Panc1 (cell line): ENCODE measurements around the gene NTRK2. TPM values are rescaled to one million over a fixed set of nuclear protein-coding genes. Genes with fewer than 3 reads are reported as not detected.

Experiments used
- ATAC-seq: fragments of 200-7000 bp; cut with Tn5 transposase; 2 replicates; pipeline ENCODE4 v1.9.1; 2020; ENCODE audit warnings: mild to moderate bottlenecking, moderate library complexity
- BruUV-seq: library from RNA; stranded (reverse); fragments of 400-500 nt; replicated peaks from 2 replicates; lab custom pipeline; 2021; lab: Mats Ljungman, UMichigan
- CTCF ChIA-PET: fragments of 300-600 bp; sonication (Branson Sonifier 250); formaldehyde crosslinking; loops from one replicate; lab custom pipeline; 2022; ENCODE audit warnings: antibody characterized with exemption; lab: Charles Lee
- POLR2A ChIA-PET: fragments of 300-600 bp; sonication (Branson Sonifier 250); formaldehyde crosslinking; loops from one replicate; lab custom pipeline; 2022; ENCODE audit warnings: antibody characterized with exemption; lab: Charles Lee
- DNase-seq: peaks from one replicate; pipeline ENCODE4 v3.0.0-alpha.2; 2010; ENCODE audit warnings: low read depth, low spot score
- H3K27ac ChIP-seq: 2 replicates; pipeline ENCODE4 v1.5.1; 2011; ENCODE audit warnings: mild to moderate bottlenecking, low read length, inconsistent platforms
- H3K27me3 ChIP-seq: fragments of 200-500 bp; sonication (Bioruptor generic); 2 replicates; pipeline ENCODE4 v1.6.0; 2014; ENCODE audit warnings: low read length, inconsistent platforms; ENCODE audit not compliant: control insufficient read depth, insufficient read depth
- H3K36me3 ChIP-seq: fragments of 200-500 bp; sonication (Bioruptor generic); 2 replicates; pipeline ENCODE4 v1.5.1; 2014; ENCODE audit warnings: inconsistent platforms, mild to moderate bottlenecking, low read length, moderate library complexity; ENCODE audit not compliant: control insufficient read depth, insufficient read depth
- H3K4me1 ChIP-seq: 2 replicates; pipeline ENCODE4 v1.5.1; 2011; ENCODE audit warnings: inconsistent platforms, mild to moderate bottlenecking, low read length, moderate library complexity; ENCODE audit not compliant: control insufficient read depth, insufficient read depth
- H3K4me3 ChIP-seq, 2 experiments: 2 replicates each; pipeline ENCODE4 v1.5.1; 2011 to 2012; ENCODE audit warnings: low read depth in 2 of 2, low read length in 2 of 2, mild to moderate bottlenecking in 2 of 2, inconsistent platforms in 1 of 2, moderate library complexity in 1 of 2
- H3K9me3 ChIP-seq: fragments of 200-500 bp; sonication (Bioruptor generic); 2 replicates; pipeline ENCODE4 v1.5.1; 2014; ENCODE audit warnings: low read depth, mild to moderate bottlenecking, inconsistent platforms, low read length, moderate library complexity; ENCODE audit not compliant: control insufficient read depth, insufficient read depth
- POLR2AphosphoS5 ChIP-seq: IDR thresholded peaks from 2 replicates; pipeline ENCODE4 v1.6.1; 2012; ENCODE audit warnings: mild to moderate bottlenecking, low read depth, low read length, moderate library complexity
- SIN3A ChIP-seq: IDR thresholded peaks from 2 replicates; pipeline ENCODE4 v1.6.1; 2012; ENCODE audit warnings: low read depth, mild to moderate bottlenecking, low read length, moderate library complexity, borderline replicate concordance; ENCODE audit not compliant: insufficient read depth
- TCF7L2 ChIP-seq: IDR thresholded peaks from 2 replicates; pipeline ENCODE4 v1.6.1; 2011; ENCODE audit warnings: mild to moderate bottlenecking, low read depth, low read length, inconsistent platforms
- in situ Hi-C: cut with HindIII; loops from 2 replicates; pipeline ENCODE4 v1.10.0; 2016; ENCODE audit warnings: low sequenced_read_pairs, low pct_unique_long_range_greater_than_20kb
- intact Hi-C: fragments of 100-400 bp; cut with micrococcal nuclease; formaldehyde crosslinking; loops from one replicate; pipeline ENCODE4 v1.10.0; 2022; ENCODE audit not compliant: unreplicated experiment
- total RNA-seq: library from RNA; stranded (reverse); gene quantifications from one replicate; pipeline ENCODE4 v1.2.1, GENCODE V29; 2021; ENCODE audit not compliant: unreplicated experiment
- TF ChIP-seq, protein P1 (sequence below): fragments of 450-650 bp; IDR thresholded peaks from 2 replicates; pipeline ENCODE4 v1.5.1; 2017; ENCODE audit warnings: mild to moderate bottlenecking
- TF ChIP-seq, protein P2 (sequence below), 2 experiments: IDR thresholded peaks; 2 replicates each; pipeline ENCODE4 v1.6.1; 2011 to 2012; ENCODE audit warnings: low read depth in 2 of 2, control low read depth in 1 of 2, low read length in 1 of 2, mild to moderate bottlenecking in 1 of 2, moderate library complexity in 1 of 2; ENCODE audit not compliant: insufficient read depth in 1 of 2

NTRK2 gene
- total RNA-seq, 1 experiment from 2014 or later: 0.23 TPM

DNA sequence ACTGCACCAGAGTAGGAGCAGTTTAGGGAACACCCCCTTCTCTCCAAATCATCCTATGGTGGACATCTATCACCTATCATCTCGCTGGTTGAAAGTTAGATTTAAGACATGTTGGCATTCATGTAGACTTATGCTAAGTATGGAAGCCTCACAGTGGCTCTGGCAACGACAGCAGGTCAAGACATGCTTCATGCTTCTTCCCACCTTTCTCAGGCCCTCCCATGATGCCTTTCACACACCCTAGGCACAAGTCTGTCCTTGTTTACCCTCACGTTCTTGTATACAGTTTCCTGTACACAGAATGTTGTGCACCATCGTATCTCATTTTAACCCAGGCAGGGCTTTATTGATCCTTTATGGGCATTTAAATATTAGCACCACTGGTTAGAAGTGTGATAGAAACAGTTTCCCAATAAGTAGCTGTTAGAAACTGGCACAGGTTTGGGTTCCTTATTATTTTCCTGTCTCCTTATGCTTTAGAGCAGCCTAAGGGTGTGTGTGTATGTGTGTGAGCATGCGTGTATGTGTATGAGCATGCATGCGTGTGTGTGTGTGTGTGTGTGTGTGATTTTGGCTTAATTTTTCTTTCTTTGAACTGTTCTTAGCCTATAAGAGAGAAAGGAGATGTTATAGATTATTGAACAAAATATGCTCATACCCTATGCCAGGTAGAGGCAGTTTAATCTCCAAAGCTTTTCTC is 160.6 kb downstream of the NTRK2 start:
- BruUV-seq: no TSS peak
- Histone ChIP-seq H3K27ac (no peak overlapping the region), H3K36me3 (no peaks in the 10 kb centered on the region), H3K4me3 (no peak overlapping the region), H3K9me3 (no peaks in the 10 kb centered on the region), H3K4me1 (no peaks in the 10 kb centered on the region), H3K27me3 (no peaks in the 10 kb centered on the region)
- POLR2A ChIA-PET: no interaction called here
- TF ChIP-seq SIN3A: no peak
- TF ChIP-seq, protein P1, sequence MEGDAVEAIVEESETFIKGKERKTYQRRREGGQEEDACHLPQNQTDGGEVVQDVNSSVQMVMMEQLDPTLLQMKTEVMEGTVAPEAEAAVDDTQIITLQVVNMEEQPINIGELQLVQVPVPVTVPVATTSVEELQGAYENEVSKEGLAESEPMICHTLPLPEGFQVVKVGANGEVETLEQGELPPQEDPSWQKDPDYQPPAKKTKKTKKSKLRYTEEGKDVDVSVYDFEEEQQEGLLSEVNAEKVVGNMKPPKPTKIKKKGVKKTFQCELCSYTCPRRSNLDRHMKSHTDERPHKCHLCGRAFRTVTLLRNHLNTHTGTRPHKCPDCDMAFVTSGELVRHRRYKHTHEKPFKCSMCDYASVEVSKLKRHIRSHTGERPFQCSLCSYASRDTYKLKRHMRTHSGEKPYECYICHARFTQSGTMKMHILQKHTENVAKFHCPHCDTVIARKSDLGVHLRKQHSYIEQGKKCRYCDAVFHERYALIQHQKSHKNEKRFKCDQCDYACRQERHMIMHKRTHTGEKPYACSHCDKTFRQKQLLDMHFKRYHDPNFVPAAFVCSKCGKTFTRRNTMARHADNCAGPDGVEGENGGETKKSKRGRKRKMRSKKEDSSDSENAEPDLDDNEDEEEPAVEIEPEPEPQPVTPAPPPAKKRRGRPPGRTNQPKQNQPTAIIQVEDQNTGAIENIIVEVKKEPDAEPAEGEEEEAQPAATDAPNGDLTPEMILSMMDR: no peak
- intact Hi-C loops (no loop called here), in situ Hi-C loops (no loop called here)
- no peak for ATAC-seq
- no peak for DNase-seq
- CTCF ChIA-PET: no interaction called here

DNA sequence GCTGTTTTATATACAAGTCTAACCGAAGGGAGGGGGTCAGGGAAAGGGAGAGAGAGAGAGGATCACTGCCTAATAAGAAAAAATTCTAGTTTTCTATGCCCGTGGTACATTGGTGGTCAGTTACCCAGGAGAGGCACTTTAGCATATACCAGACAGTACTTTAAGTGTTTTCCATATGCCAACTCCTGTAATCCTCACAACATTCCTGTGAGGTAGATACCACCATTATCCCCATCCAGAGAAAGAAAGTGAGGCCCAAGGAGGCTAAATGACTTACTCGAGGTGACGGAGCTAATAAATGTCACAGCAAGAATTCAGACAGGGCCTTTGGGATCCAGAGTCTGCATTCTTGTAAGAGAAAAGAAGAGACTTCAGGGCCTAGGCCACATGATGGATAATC is 161.8 kb downstream of the NTRK2 start:
- in situ Hi-C loops: no loop called here
- ATAC-seq: no peak

More for the DNA sequence above, 161.8 kb downstream of the NTRK2 start:
- no TSS peak for BruUV-seq
- CTCF ChIA-PET: no interaction called here
- intact Hi-C loops: no loop called here
- no peaks in the 10 kb centered on the region for H3K9me3 ChIP-seq
- no peak overlapping the region for H3K4me3 ChIP-seq
- no peaks in the 10 kb centered on the region for H3K4me1 ChIP-seq
- TF ChIP-seq SIN3A: no peak
- TF ChIP-seq, protein P1: no peak
- TF ChIP-seq, protein P2, sequence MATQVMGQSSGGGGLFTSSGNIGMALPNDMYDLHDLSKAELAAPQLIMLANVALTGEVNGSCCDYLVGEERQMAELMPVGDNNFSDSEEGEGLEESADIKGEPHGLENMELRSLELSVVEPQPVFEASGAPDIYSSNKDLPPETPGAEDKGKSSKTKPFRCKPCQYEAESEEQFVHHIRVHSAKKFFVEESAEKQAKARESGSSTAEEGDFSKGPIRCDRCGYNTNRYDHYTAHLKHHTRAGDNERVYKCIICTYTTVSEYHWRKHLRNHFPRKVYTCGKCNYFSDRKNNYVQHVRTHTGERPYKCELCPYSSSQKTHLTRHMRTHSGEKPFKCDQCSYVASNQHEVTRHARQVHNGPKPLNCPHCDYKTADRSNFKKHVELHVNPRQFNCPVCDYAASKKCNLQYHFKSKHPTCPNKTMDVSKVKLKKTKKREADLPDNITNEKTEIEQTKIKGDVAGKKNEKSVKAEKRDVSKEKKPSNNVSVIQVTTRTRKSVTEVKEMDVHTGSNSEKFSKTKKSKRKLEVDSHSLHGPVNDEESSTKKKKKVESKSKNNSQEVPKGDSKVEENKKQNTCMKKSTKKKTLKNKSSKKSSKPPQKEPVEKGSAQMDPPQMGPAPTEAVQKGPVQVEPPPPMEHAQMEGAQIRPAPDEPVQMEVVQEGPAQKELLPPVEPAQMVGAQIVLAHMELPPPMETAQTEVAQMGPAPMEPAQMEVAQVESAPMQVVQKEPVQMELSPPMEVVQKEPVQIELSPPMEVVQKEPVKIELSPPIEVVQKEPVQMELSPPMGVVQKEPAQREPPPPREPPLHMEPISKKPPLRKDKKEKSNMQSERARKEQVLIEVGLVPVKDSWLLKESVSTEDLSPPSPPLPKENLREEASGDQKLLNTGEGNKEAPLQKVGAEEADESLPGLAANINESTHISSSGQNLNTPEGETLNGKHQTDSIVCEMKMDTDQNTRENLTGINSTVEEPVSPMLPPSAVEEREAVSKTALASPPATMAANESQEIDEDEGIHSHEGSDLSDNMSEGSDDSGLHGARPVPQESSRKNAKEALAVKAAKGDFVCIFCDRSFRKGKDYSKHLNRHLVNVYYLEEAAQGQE (IDR thresholded peaks at IDR 0.05; ENCODE audit: insufficient read depth in 1 of 2, low read depth in 2 of 2, low read length in 1 of 2): no peak
- no peak for TF ChIP-seq TCF7L2
- no peak for TF ChIP-seq POLR2AphosphoS5
- H3K36me3 ChIP-seq: no peaks in the 10 kb centered on the region
- no peak for DNase-seq
- H3K27me3 ChIP-seq: no peaks in the 10 kb centered on the region
- no peak overlapping the region for H3K27ac ChIP-seq
- POLR2A ChIA-PET: no interaction called here
